ENCODE data around the gene SIRT6.
"Not testable (repeated sequence)": the region's sequence is repeated elsewhere in the genome, so short reads cannot be mapped to it uniquely, and the experiment has no call there.

- not testable (repeated sequence) for TF ChIP-seq EZH2 (IDR thresholded peaks at IDR 0.05; ENCODE audit: borderline replicate concordance, low read depth, low read length, severe bottlenecking); CTCF (IDR thresholded peaks at IDR 0.05; ENCODE audit: extremely low read depth in 1 of 2, insufficient read depth in 1 of 2, low read depth in 1 of 2, low read length in 2 of 2); JUN (IDR thresholded peaks at IDR 0.05; ENCODE audit: borderline replicate concordance, insufficient read depth, insufficient read length, low read depth); POLR2AphosphoS5 (IDR thresholded peaks at IDR 0.05; ENCODE audit: insufficient read depth, low read depth, low read length); POLR2A (IDR thresholded peaks at IDR 0.05; ENCODE audit: low read depth, low read length); MAX (IDR thresholded peaks at IDR 0.05; ENCODE audit: insufficient read depth, insufficient read length); GATA2 (IDR thresholded peaks at IDR 0.05; ENCODE audit: insufficient read depth, insufficient read length, low read depth, low read length); MYC (IDR thresholded peaks at IDR 0.05; ENCODE audit: low read depth, low read length); FOS (IDR thresholded peaks at IDR 0.05; ENCODE audit: borderline replicate concordance, insufficient read depth, low read length)
Observed at GRCh38 chr19:4218523-4218922, 36.2 kb upstream of the SIRT6 start.

Measured in endothelial cell of umbilical vein (primary cell).